ENCODE results near the gene C19orf38.
"Not testable (repeated sequence)": the region's sequence is repeated elsewhere in the genome, so short reads cannot be mapped to it uniquely, and the experiment has no call there.

Gene C19orf38

DNA sequence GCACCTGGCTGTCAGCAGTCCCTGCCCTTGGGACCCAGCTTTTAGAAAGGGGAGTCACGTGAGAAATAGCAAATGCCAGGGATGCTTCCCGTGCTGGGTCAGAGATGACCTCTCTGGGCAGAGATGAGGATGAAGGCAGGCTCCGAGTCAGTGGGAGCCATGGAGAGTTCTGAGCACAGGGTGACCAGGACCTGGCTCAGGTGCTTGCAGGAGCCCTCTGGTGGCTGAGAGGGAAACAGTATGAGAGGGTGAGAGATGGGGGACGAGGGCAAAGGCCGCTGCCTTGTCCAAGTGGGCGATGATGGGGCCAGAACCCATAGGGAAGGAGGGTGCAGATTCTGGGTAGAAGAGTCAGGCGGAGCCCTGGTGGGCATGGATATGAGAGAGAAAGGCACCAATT is 28.0 kb upstream of the C19orf38 start:
- DNase-seq (ENCODE audit: low read depth), result no peak

- DNase-seq (ENCODE audit: low read depth), result no peak
These were observed 24.5 kb upstream of the C19orf38 start for GRCh38 chr19:10823690-10824089.

GRCh38 chr19:10826231-10826630 is 22.0 kb upstream of the C19orf38 start:
- DNase-seq (ENCODE audit: low read depth), result no peak

DNA sequence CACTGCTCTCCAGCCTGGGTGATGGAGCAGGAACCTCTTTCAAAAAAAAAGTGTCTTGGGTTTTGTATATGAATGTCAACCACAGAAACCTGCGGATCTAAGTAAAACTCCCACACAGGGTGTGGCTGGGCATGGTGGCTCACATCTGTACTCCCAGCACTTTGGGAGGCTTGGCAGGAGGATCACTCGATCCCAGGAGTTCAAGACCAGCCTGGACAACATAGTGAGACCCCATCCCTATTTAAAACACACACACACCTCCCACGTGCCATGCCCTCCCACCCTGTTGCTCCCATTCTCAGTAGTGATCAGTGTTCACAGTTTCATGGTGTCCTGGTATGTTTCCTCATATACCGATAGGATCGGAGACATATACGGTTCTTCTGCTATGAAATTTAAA is 21.4 kb upstream of the C19orf38 start:
- no peak for DNase-seq (ENCODE audit: low read depth)

DNA sequence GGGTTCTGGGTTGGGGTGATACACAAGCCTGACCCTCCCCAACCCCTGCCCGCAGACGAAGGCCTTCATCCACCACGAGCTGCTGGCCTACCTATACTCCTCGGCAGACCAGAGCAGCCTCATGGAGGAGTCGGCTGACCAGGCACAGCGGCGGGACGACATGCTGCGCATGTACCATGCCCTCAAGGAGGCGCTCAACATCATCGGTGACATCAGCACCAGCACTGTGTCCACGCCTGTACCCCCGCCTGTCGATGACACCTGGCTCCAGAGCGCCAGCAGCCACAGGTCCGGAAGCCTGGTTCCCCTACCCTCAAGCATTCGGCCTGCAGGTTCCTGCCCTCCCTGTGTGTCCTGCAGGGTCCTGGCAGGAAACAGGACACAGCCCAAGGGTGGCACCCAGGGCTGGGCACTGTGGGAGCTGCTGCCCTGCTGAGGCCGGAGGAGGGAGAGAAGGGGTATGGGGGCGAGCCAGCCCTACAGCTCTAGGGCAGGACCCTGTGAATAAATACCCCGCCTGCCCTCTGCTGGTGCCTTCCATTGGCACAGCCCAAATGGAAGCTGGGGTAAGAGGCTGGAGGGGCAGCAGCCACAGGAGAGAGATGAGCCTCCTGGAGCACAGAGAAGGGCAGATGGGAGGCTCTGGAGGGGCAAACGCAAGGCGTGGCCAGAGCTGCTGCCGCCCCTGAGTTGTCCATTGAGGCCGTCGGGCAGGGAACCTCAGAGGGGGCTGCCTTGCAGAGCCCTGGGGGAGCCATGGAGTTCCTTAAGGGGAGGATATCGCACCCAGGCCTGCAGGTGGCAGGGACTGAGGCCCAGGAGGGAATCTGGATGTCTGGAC is 19.0 kb upstream of the C19orf38 start:
- DNase-seq (ENCODE audit: low read depth), result no peak

GRCh38 chr19:10829967-10830366 is 18.2 kb upstream of the C19orf38 start:
- DNase-seq (ENCODE audit: low read depth), result no peak

- no peak for DNase-seq (ENCODE audit: low read depth)
These were observed 17.8 kb upstream of the C19orf38 start for GRCh38 chr19:10830370-10830769.

DNA sequence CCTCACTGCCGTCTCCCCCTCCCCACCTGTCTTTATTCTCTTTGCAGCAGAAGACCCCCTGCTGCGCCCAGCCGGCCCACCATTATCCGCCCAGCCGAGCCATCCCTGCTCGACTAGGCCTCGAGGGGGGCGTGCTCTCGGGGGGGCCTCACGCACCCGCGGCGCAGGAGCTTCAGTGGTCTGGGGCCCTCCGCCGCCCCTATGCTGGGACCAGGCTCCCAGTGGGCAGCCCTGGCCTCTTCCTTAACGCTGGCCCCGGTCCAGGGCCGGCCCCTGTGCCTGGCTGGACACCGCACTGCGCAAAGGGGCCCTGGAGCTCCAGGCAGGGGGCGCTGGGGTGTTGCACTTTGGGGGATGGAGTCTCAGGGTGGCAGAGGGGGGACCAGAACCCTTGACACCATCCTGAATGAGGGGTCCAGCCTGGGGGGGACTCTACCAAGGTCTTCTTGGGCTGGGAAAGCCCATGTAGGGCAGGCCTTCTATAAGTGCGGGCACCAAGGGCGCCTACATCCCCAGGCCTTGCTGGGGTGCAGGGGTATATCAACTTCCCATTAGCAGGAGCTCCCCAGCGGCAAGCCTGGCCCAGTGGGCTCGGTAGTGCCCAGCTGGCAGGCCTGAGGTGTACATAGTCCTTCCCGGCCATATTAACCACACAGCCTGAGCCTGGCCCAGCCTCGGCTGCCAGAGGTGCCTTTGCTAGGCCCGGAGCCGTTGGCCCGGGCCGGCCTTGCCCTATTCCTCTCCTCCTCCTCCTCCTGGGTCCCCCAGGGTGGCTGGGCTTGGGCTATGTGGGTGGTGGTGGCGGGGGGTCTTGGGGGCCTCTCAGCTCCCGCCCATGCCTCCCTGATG is 17.1 kb upstream of the C19orf38 start:
- DNase-seq (ENCODE audit: low read depth), result no peak

GRCh38 chr19:10831987-10832938 is 16.0 kb upstream of the C19orf38 start:
- DNase-seq (ENCODE audit: low read depth), result no peak

- DNase-seq (ENCODE audit: low read depth), result no peak
These were observed 15.3 kb upstream of the C19orf38 start for GRCh38 chr19:10832939-10833296.

GRCh38 chr19:10835089-10835753 is 13.0 kb upstream of the C19orf38 start:
- no peak for DNase-seq (ENCODE audit: low read depth)

- peak; percentile 99 for DNase-seq (ENCODE audit: low read depth)
These were observed 12.3 kb upstream of the C19orf38 start, which contains the start of gene TMED1 for GRCh38 chr19:10835754-10836478. TSS of gene TMED1 (minus strand) at chr19:10836212. CDS start at chr19:10836191, 21 bp downstream.

GRCh38 chr19:10836479-10837330 is 11.5 kb upstream of the C19orf38 start:
- peak; percentile 83 for DNase-seq (ENCODE audit: low read depth)

GRCh38 chr19:10837649-10838048 is 10.6 kb upstream of the C19orf38 start:
- not testable (repeated sequence) for DNase-seq (ENCODE audit: low read depth)

- no peak for DNase-seq (ENCODE audit: low read depth)
These were observed 9.8 kb upstream of the C19orf38 start for GRCh38 chr19:10838377-10838776.

GRCh38 chr19:10839114-10840050 is 8.8 kb upstream of the C19orf38 start:
- no peak for DNase-seq (ENCODE audit: low read depth)

GRCh38 chr19:10842788-10843187 is 5.4 kb upstream of the C19orf38 start:
- DNase-seq (ENCODE audit: low read depth), result no peak

DNA sequence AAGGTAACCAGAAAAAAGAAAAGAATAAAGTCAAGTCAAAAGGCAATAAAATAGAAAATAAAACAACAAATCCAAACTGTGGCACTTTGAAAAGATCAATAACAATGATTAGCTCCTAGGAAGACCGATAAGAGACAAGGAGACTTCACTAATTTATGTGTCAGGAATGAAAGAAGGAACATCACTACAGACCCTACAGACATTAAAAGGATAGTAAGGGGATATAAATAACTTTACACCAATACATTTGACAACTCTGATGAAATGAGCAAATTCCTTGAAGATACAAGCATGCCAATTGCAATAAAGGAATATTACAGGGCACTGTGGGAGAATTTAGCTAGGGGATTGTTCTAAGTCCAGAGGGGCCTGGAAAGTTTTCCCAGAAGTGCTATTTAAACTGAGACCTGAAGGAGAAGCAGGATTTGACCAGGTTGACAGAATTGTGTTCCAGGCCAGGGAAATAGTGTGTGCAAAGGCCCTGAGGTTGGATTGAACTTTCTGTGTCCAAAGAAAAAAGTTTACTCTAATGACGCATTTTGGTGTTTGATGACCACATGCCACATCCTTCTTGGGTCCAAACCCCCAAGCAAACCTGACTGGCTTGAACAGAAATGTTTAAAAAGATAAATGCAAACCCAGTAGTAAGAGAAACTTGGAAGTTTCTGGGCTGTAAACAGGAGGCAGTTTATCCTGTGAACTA is 1.6 kb upstream of the C19orf38 start:
- no peak for DNase-seq (ENCODE audit: low read depth)

Data from amniotic epithelial cell (primary cell).